ENCODE measurements around the gene RHOT1. TPM values are rescaled to one million over a fixed set of nuclear protein-coding genes. Genes with fewer than 3 reads are reported as not detected.
A peak's percentile ranks its signal among the peaks of the same experiment; 100 is the strongest.

The RHOT1 gene
- total RNA-seq, 1 experiment from 2014 or later = 53.1 TPM

DNA sequence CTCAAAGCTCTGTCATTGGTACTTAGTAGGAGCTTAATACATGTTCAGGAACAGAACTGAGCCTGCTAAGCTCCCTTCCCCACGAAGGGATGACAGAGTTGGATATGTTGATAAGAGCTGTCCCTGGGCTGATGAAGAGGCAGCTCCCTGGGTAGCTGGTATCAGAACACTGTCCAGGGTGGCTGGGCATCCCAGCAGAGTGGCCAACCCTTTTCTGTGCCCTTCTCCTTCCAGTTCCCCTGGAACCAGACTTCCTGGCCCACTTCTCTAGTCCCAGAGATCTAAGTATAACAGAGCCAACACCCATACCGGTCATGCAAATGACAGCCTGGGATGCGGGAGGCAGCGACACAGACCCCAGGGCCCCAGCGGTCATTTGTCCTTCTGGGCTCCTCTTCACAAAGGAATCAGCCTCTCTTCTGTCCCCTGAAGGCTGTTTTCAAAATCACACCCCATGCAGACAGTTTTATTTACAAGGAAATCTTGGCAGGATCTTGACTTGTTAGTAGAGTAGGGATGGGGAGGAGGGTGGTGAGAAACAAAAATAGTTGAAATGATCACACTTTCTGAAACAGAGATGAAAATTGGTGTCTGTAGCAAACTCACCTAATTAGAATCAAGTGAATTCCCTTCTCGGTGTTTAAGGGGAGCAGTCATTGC lies 122.0 kb downstream of the RHOT1 start:
- DNase-seq (ENCODE audit: low spot score) = no peak
- in situ Hi-C loops (cut with HindIII; ENCODE audit: low sequenced_read_pairs) = no loop called here

DNA sequence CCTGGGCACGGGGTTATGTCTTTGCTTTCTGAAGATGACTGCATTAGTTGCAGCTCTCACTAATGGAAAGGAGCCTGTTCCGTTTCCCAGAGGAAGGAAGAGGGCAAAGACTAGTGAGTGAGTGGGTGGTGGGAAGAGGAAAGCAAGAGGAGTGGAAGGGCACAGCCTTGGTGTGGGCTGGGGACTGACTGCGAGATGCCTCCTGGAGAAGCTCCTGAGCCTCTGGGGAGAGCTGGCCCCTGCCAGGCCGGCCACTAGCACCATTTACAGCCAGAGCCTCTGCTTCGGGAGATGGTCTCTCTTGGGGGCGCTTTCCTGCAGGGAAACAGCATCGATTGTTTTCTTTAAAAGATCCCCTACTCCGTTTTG lies 122.5 kb downstream of the RHOT1 start:
- in situ Hi-C loops (cut with HindIII; ENCODE audit: low sequenced_read_pairs) = no loop called here
- DNase-seq (ENCODE audit: low spot score) = no peak

DNA sequence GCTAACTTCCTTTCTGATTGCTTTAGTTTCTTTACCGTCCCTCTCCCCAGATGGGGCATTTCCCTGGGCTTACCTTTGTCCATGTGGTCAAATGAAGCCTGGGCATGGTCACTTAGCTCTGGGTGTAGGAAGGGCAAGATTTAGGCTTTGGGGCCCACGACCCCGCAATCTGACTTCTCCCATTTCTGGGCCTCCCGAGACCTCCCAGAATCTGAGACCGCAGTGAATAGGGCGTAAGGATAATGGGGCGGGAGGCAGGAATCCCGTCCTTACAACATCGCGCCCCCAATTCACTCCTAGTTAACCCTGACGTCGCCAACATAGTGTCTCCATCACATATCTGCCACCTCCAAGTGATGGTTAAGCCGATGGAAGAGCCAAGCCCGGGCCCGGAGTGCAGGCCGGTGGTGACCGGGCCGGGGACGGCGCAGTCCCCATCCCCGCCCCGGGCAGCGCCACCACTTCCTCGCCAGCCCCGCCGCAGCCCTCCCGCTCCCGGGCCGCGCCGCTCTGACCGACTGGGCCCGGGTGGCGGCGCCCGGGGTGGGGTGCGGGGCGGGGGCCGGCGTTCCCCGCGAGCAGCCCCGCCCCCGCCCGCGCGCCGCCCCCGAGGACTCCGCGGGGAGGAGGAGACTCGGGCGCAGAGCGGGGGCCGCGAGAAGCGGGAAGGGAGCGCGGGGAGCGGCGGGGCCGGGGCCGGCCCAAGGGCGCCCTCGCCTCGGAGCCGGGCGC lies 123.1 kb downstream of the RHOT1 start, which contains the start of gene RHBDL3:
TSS of gene RHBDL3 (plus strand) at position 641 of the 732 bp plus-strand sequence. CDS start 358 bp downstream, outside the sequence.
- peak; percentile 39 for DNase-seq (ENCODE audit: low spot score)
- in situ Hi-C loops (cut with HindIII; ENCODE audit: low sequenced_read_pairs) = no loop called here

DNA sequence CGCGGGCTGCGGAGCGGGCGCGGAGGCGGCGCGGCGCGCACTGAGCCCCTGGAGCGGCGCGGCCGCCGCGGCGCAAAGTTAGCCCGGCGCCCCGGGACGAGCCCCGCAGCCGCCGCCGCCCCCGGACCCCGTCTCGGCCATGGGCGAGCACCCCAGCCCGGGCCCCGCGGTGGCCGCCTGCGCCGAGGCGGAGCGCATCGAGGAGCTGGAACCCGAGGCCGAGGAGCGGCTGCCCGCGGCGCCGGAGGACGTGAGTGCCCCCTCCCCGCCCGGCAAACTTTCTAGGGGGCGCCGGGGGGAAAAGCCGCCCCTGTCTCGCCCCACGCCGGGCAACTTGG lies 123.7 kb downstream of the RHOT1 start:
- DNase-seq (ENCODE audit: low spot score) = no peak
- in situ Hi-C loops (cut with HindIII; ENCODE audit: low sequenced_read_pairs) = no loop called here

DNA sequence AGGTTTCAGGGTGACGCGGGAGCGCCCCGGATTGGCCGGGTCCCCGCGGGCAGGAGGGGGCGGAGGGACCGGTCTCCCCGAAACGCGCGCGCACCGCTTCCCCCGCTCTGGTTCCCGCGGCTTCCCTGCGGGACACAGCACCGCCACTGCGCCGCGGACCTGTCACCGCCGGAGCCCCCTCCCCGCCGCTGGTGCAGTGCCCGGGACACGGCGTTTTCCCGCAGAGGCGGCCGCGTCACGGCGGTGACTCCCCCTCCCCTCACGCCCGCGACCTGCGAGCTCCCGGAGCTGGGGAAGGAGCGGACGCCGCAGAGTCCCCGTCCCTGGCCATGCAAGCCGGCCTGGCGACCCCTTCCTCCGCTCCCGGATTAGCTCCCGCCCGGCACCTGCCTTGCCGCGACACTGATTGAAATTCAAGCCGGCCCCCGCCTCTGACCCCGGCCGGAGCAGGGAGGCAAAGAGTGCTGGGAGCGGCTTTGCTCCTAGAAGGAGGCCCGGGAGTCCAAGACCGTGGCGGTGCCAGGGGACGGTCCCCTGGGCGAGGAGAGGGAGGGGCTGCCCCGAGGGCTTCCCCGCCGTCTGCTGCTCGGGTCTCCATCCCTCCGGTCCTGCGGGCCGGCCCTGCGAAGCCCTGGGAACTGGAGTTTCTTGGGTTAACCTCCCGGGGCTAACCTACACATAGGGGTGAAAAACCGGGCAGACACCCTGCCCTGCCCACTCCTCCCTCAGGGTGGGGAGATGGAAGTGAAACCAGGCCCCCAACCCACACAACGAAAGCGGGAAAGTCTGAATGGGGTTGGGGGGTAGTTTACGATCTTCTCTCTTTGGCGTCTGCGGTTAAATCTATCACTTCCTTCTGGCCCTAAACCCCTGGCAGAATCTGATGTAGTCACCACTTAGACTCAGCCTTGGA lies 124.3 kb downstream of the RHOT1 start:
- DNase-seq (ENCODE audit: low spot score) = peak; percentile 30

DNA sequence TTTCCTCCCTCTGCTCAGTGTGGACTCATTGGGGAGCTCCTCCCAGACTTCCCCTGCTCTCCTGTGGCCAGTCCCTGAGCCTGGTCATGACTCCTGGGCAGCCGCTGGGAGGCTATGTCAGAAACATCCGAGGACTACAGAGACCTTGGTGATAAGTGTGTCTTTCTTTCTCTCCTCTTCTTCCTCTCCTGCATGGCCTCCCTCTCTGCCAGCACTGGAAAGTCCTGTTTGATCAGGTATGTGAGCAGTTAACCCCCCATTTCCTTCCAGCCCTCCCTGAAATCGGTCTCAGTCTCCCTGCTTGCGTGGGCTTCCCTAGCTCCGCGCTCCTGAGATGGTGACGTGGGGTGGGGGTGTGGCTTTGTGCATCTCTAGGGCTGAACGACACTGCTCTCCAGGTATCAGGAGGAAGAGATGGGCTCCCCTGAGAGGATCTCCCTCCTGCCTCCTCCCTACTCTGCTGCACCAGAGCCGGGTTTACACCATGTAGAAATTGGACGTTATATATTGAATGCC lies 125.4 kb downstream of the RHOT1 start:
- DNase-seq (ENCODE audit: low spot score) = peak; percentile 42
- in situ Hi-C loops (cut with HindIII; ENCODE audit: low sequenced_read_pairs) = no loop called here

More for the DNA sequence above, 124.3 kb downstream of the RHOT1 start:
- in situ Hi-C loops (cut with HindIII; ENCODE audit: low sequenced_read_pairs) = no loop called here

DNA sequence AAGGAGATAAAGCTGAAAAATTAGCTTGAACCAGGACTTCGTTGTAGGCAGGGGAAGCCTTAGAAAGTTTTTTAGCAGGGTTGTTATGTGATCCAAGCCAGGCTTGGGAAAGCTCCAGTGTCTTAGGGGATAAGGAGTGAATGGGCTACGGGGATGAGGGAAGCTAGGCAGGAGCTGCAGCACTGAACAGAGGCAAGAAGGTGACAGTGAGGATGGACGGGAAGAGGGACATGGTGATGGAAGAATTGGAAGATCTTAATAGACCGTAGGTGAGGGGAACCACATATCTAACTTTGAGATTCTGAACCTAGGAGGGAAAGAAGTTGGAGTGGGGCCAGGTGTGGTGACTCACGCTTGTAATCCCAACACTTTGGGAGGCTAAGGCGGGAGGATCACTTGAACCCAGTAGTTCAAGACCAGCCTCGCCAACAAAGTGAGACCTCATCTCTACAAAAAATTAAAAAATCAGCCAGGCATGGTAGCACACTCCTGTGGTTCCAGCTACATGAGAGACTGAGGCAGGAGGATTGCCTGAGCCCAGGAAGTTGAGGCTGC lies 126.5 kb downstream of the RHOT1 start:
- in situ Hi-C loops (cut with HindIII; ENCODE audit: low sequenced_read_pairs) = no loop called here
- DNase-seq (ENCODE audit: low spot score) = peak; percentile 40

DNA sequence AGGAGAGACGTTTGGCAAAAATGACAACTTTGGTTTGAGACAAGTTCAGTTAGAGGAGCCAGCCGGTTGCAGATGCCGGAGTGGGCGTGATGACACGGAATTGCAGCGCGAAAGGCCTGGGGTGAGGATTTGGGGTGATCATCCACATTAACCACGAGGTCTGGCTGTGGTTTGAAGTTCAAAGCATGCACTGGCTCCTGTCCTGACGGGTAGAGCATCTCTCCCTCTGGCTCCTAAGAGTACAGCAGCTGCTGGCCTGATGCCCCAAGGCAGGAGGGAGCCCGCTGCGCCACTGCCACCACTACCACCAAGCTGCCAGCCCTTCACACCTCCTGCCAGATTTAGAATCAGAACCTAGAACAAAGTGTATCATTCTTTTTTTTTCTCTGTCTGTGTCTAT lies 127.1 kb downstream of the RHOT1 start:
- peak; percentile 95 for DNase-seq (ENCODE audit: low spot score)
- in situ Hi-C loops (cut with HindIII; ENCODE audit: low sequenced_read_pairs) = no loop called here

DNA sequence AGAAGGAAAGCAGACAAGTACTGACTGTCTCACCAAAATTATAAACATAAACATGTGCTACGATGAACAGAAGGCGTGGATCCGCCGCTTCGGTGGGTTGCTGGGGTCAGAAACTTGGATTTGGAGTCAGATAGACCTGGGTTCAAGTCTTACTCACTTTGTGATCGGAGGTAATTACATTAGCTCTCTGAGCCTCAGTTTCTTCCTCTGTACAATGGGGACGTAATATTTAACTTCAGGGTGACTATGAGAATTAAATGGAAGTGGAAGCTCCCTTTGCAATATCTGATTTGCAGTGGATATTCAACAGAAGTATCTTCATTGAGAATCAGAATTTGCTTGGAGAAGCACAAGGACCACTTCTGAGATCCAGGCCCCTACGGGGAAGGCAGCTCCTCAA lies 129.5 kb downstream of the RHOT1 start:
- in situ Hi-C loops (cut with HindIII; ENCODE audit: low sequenced_read_pairs) = no loop called here
- no peak for DNase-seq (ENCODE audit: low spot score)

DNA sequence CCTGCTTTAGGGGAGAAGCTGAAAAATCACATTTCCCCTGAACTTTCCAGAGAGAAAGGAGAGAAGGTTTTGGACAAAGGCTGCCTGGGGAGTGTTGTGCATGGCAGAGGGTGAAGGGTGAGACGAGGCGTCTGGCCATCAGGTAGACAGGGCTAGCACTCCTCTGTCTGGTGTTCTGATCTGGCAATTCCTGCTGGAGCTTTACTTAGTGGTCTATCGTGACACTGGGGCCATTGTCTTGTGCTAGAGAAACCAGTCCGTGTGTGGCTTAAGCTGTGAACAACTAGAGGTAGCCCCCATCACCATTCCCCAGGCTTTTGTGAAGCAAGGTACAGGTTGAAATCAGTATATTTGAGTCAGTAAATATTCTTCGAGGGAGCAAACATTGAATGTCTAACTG lies 131.8 kb downstream of the RHOT1 start:
- DNase-seq (ENCODE audit: low spot score) = no peak
- in situ Hi-C loops (cut with HindIII; ENCODE audit: low sequenced_read_pairs) = no loop called here

DNA sequence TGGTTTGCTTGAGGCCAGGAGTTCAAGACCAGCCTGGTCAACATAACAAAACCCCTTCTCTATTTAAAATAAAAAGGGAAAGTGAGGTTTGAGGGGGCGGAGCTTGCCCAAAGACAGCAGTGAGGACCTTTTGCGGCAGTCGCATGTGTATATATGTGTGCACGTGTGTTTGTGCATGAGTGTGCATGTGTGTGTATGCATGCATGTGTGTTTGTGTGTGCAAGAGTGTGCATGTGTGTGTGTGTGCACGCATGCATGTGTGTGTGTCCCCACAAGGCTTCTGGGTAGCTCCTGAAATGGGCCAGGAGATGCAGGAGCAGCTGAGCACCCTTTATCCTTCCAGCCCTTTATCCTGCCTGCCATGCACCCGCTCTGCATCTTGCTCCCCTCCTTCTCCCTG lies 132.3 kb downstream of the RHOT1 start:
- DNase-seq (ENCODE audit: low spot score) = no peak
- in situ Hi-C loops (cut with HindIII; ENCODE audit: low sequenced_read_pairs) = no loop called here

Other genes starting within 250 kb of the RHOT1 start
- 48.0 and 59.7 TPM in 2 replicates for gene UTP6, start 240.8 kb upstream of the RHOT1 start, total RNA-seq (2014; rRNA removed; shearing (Covaris generic))
- gene SUZ12, start 205.5 kb upstream of the RHOT1 start, total RNA-seq (2014; rRNA removed; shearing (Covaris generic)) = 34.9 and 65.7 TPM in 2 replicates
- gene LRRC37B, start 135.1 kb upstream of the RHOT1 start, total RNA-seq (2014; rRNA removed; shearing (Covaris generic)) = 12.7 and 30.2 TPM in 2 replicates
- gene RHBDL3, start 123.3 kb downstream of the RHOT1 start, total RNA-seq (2014; rRNA removed; shearing (Covaris generic)) = 0.10 and 1.6 TPM in 2 replicates
- gene C17orf75, start 199.7 kb downstream of the RHOT1 start, total RNA-seq (2014; rRNA removed; shearing (Covaris generic)) = 25.7 and 27.9 TPM in 2 replicates
- 128 and 171 TPM in 2 replicates for gene ZNF207, start 207.7 kb downstream of the RHOT1 start, total RNA-seq (2014; rRNA removed; shearing (Covaris generic))

Data from G401 (cell line).